HEK293 (cell line): ENCODE results near the gene CDH1.

Experiments used
- CTCF ChIA-PET: fragments of 350-600 bp; formaldehyde crosslinking; extraction: SDS; loops from one replicate; lab custom pipeline; 2021; ENCODE audit warnings: antibody characterized with exemption; lab: Yijun Ruan, JAX
- POLR2A ChIA-PET: fragments of 300-600 bp; formaldehyde crosslinking; extraction: SDS; loops from one replicate; lab custom pipeline; 2020; ENCODE audit warnings: antibody characterized with exemption, inconsistent platforms; lab: Yijun Ruan, JAX
- H3K27ac ChIP-seq: fragments of 200-500 bp; sonication (Bioruptor generic); 2 replicates; pipeline ENCODE4 v1.5.1; 2014; ENCODE audit warnings: low read depth, low read length, control low read depth, inconsistent platforms; ENCODE audit errors: extremely low read depth
- H3K36me3 ChIP-seq, 2 experiments: fragments of 200-500 bp in 1 of 2; sonication (Bioruptor generic) in 1 of 2; 1 replicate in 1 of 2; 2 replicates in 1 of 2; pipeline ENCODE4 v1.5.1; 2014 to 2017; ENCODE audit warnings: inconsistent platforms in 2 of 2, low read length in 2 of 2; ENCODE audit not compliant: control insufficient read depth in 2 of 2, insufficient read depth in 1 of 2
- H3K4me1 ChIP-seq: fragments of 200-500 bp; sonication (Bioruptor generic); 2 replicates; pipeline ENCODE4 v1.5.1; 2014; ENCODE audit warnings: mild to moderate bottlenecking, low read length, inconsistent platforms; ENCODE audit not compliant: control insufficient read depth, insufficient read depth
- H3K4me3 ChIP-seq: 2 replicates; pipeline ENCODE4 v1.5.1; 2011; ENCODE audit warnings: low read depth, mild to moderate bottlenecking, control low read depth, low read length, moderate library complexity
- H3K9me3 ChIP-seq: fragments of 200-500 bp; sonication (Bioruptor generic); 2 replicates; pipeline ENCODE4 v1.5.1; 2014; ENCODE audit warnings: low read depth, low read length, inconsistent platforms; ENCODE audit not compliant: control insufficient read depth, insufficient read depth
- BCL11A ChIP-seq: fragments of 450-650 bp; formaldehyde crosslinking; IDR thresholded peaks from 2 replicates; pipeline ENCODE4 v1.5.1; 2016; ENCODE audit warnings: low read depth, missing biosample characterization, missing genetic modification characterization
- CTCF ChIP-seq: fragments of 450-650 bp; formaldehyde crosslinking; IDR thresholded peaks from 2 replicates; pipeline ENCODE4 v1.5.1; 2016; ENCODE audit warnings: missing biosample characterization, missing genetic modification characterization
- EGR2 ChIP-seq: fragments of 450-650 bp; formaldehyde crosslinking; IDR thresholded peaks from 2 replicates; pipeline ENCODE4 v1.5.1; 2016; ENCODE audit warnings: low read depth, missing biosample characterization, missing genetic modification characterization
- KLF9 ChIP-seq: fragments of 450-650 bp; formaldehyde crosslinking; IDR thresholded peaks from 2 replicates; pipeline ENCODE4 v1.5.1; 2016; ENCODE audit warnings: missing biosample characterization, missing genetic modification characterization, low read depth
- PATZ1 ChIP-seq: fragments of 450-650 bp; formaldehyde crosslinking; IDR thresholded peaks from 2 replicates; pipeline ENCODE4 v1.5.1; 2016; ENCODE audit warnings: missing biosample characterization, missing genetic modification characterization
- SCRT2 ChIP-seq: fragments of 450-650 bp; formaldehyde crosslinking; IDR thresholded peaks from 2 replicates; pipeline ENCODE4 v1.5.1; 2016; ENCODE audit warnings: missing biosample characterization, missing genetic modification characterization
- SETDB1 ChIP-seq: IDR thresholded peaks from one replicate; pipeline ENCODE4 v1.6.1; 2017; ENCODE audit warnings: mild to moderate bottlenecking, low read length, moderate library complexity, mixed read lengths; ENCODE audit not compliant: insufficient read length
- SP2 ChIP-seq: fragments of 450-650 bp; formaldehyde crosslinking; IDR thresholded peaks from 2 replicates; pipeline ENCODE4 v1.5.1; 2016; ENCODE audit warnings: missing biosample characterization, missing genetic modification characterization
- SP3 ChIP-seq: fragments of 450-650 bp; formaldehyde crosslinking; IDR thresholded peaks from 2 replicates; pipeline ENCODE4 v1.5.1; 2016; ENCODE audit warnings: missing biosample characterization, missing genetic modification characterization
- ZBTB11 ChIP-seq: fragments of 450-650 bp; formaldehyde crosslinking; conservative IDR thresholded peaks from 2 replicates; pipeline ENCODE4 v1.5.1; 2016; ENCODE audit warnings: low read depth, missing biosample characterization, missing genetic modification characterization
- ZBTB44 ChIP-seq: fragments of 450-650 bp; IDR thresholded peaks from 2 replicates; pipeline ENCODE4 v1.5.1; 2018; ENCODE audit warnings: missing biosample characterization, mild to moderate bottlenecking, missing genetic modification characterization
- ZFHX2 ChIP-seq: fragments of 450-650 bp; formaldehyde crosslinking; conservative IDR thresholded peaks from 2 replicates; pipeline ENCODE4 v1.5.1; 2016; ENCODE audit warnings: missing biosample characterization, missing genetic modification characterization
- ZNF138 ChIP-seq: fragments of 450-650 bp; formaldehyde crosslinking; IDR thresholded peaks from 2 replicates; pipeline ENCODE4 v1.5.1; 2016; ENCODE audit warnings: missing biosample characterization, missing genetic modification characterization, borderline replicate concordance
- ZNF18 ChIP-seq: fragments of 450-650 bp; formaldehyde crosslinking; IDR thresholded peaks from 2 replicates; pipeline ENCODE4 v1.5.1; 2016; ENCODE audit warnings: missing biosample characterization, missing genetic modification characterization
- ZNF324 ChIP-seq: fragments of 450-650 bp; formaldehyde crosslinking; IDR thresholded peaks from 2 replicates; pipeline ENCODE4 v1.5.1; 2016; ENCODE audit warnings: missing biosample characterization, missing genetic modification characterization
- ZNF335 ChIP-seq: fragments of 450-650 bp; formaldehyde crosslinking; conservative IDR thresholded peaks from 2 replicates; pipeline ENCODE4 v1.5.1; 2016; ENCODE audit warnings: missing biosample characterization, missing genetic modification characterization
- ZNF549 ChIP-seq: fragments of 450-650 bp; IDR thresholded peaks from 2 replicates; pipeline ENCODE4 v1.5.1; 2018; ENCODE audit warnings: missing biosample characterization, missing genetic modification characterization, mild to moderate bottlenecking, inconsistent platforms, moderate library complexity
- ZNF670 ChIP-seq: fragments of 450-650 bp; formaldehyde crosslinking; IDR thresholded peaks from 2 replicates; pipeline ENCODE4 v1.5.1; 2016; ENCODE audit warnings: missing biosample characterization, missing genetic modification characterization, low read depth
- ZNF777 ChIP-seq: fragments of 450-650 bp; formaldehyde crosslinking; IDR thresholded peaks from 2 replicates; pipeline ENCODE4 v1.5.1; 2017; ENCODE audit warnings: missing biosample characterization, missing genetic modification characterization, borderline replicate concordance

CDH1 gene

GRCh38 chr16:68737046-68737729 is at the start of gene CDH1:
TSS of gene CDH1 (plus strand) at chr16:68737292. CDS start at chr16:68737416, 124 bp downstream.
- H3K27ac ChIP-seq, result no peak within 1 kb of the TSS
- TF ChIP-seq EGR2 (tag by site-specific recombination) (peak; percentile 43; the same call in 1 of the 2 replicates), KLF9 (0 out of 2 replicates have a peak, but pooled peaks have one; percentile 17), SP2 (tag by site-specific recombination) (peak; percentile 64), PATZ1 (tag by site-specific recombination) (0 out of 2 replicates have a peak, but pooled peaks have one; percentile 9), SP3 (tag by site-specific recombination) (peak; percentile 34), ZNF138 (tag by site-specific recombination) (no peak), SCRT2 (tag by site-specific recombination) (peak; percentile 49), ZNF777 (tag by site-specific recombination) (peak; percentile 37; the same call in 1 of the 2 replicates), ZFHX2 (tag by site-specific recombination) (peak; percentile 74), ZBTB44 (tag by site-specific recombination) (no peak), ZNF335 (tag by site-specific recombination) (peak; percentile 86), ZNF324 (tag by site-specific recombination) (no peak), ZBTB11 (no peak), ZNF549 (tag by site-specific recombination) (no peak)
- TF ChIP-seq, all 188 proteins: peak for 9
- Histone ChIP-seq H3K36me3 (no peaks in the 10 kb centered on the region), H3K4me1 (peaks cover 5% of the 10 kb centered on the region), H3K9me3 (no peaks in the 10 kb centered on the region), H3K4me3 (peak within 1 kb of the TSS; percentile 54)
- ChIA-PET POLR2A (interaction anchor here (0.6 to 0.7 kb wide), 3 partner anchors 95 to 107 kb away, joined by 3 read pairs; no protein-coding TSS in a partner anchor), CTCF (interaction anchor here (0.7 kb wide), 1 partner anchor 547 kb away, joined by 3 read pairs; no protein-coding TSS in a partner anchor)

GRCh38 chr16:68689921-68690320 is 47.2 kb upstream of the CDH1 start:
- POLR2A ChIA-PET, result no interaction called here
- CTCF ChIA-PET, result no interaction called here
- peak; percentile 66 for TF ChIP-seq CTCF
- no peak for TF ChIP-seq SETDB1
- TF ChIP-seq BCL11A (tag by site-specific recombination), result no peak
- TF ChIP-seq ZNF670, result no peak
- no peak for TF ChIP-seq ZNF18 (tag by site-specific recombination)
- TF ChIP-seq SP2 (tag by site-specific recombination), result no peak
- TF ChIP-seq, all 188 proteins: peak for 1
- no peak overlapping the region for H3K4me3 ChIP-seq
- no peaks in the 10 kb centered on the region for H3K9me3 ChIP-seq
- no peak overlapping the region for H3K27ac ChIP-seq
- no peaks in the 10 kb centered on the region for H3K4me1 ChIP-seq
- no peaks in the 10 kb centered on the region; a peak in 1 of 3 replicates for H3K36me3 ChIP-seq
